GM23338 (cell line): Measurements from ENCODE around the gene WWOX. TPM values are rescaled to one million over a fixed set of nuclear protein-coding genes. Genes with fewer than 3 reads are reported as not detected.

Source experiments
- ATAC-seq: fragments of 200-7000 bp; cut with Tn5 transposase; 3 replicates; pipeline ENCODE4 v1.9.1; 2020
- DNase-seq: peaks from one replicate; pipeline ENCODE4 v3.0.0-alpha.2; 2015; ENCODE audit warnings: low spot score
- H2AFZ ChIP-seq: fragments of 200-600 bp; sonication (generic); 2 replicates; pipeline ENCODE4 v1.8.0; 2016; ENCODE audit warnings: antibody characterized with exemption, mild to moderate bottlenecking, moderate library complexity
- H3F3A ChIP-seq: fragments of 200-600 bp; sonication (generic); replicated peaks from 2 replicates; pipeline ENCODE4 v1.8.0; 2017; ENCODE audit warnings: antibody characterized with exemption, mixed run types, low read depth
- H3K27ac ChIP-seq: fragments of 200-600 bp; sonication (generic); 2 replicates; pipeline ENCODE4 v1.6.1; 2016; ENCODE audit warnings: low read depth
- H3K27me3 ChIP-seq: fragments of 200-600 bp; sonication (generic); 2 replicates; pipeline ENCODE4 v1.8.0; 2016; ENCODE audit warnings: mild to moderate bottlenecking, mixed run types, moderate library complexity; ENCODE audit not compliant: insufficient read depth
- H3K36me3 ChIP-seq: fragments of 200-600 bp; sonication (generic); 2 replicates; pipeline ENCODE4 v1.8.0; 2016; ENCODE audit warnings: mild to moderate bottlenecking; ENCODE audit not compliant: insufficient read depth
- H3K4me1 ChIP-seq: fragments of 200-600 bp; sonication (generic); 2 replicates; pipeline ENCODE4 v1.8.0; 2016; ENCODE audit warnings: mild to moderate bottlenecking, moderate library complexity; ENCODE audit not compliant: insufficient read depth
- H3K4me2 ChIP-seq: fragments of 200-600 bp; sonication (generic); 2 replicates; pipeline ENCODE4 v1.7.1; 2017; ENCODE audit warnings: mixed run types
- H3K4me3 ChIP-seq: fragments of 200-600 bp; sonication (generic); 2 replicates; pipeline ENCODE4 v1.6.1; 2016; ENCODE audit warnings: mixed run types
- H3K79me2 ChIP-seq: fragments of 200-600 bp; sonication (generic); replicated peaks from 2 replicates; pipeline ENCODE4 v1.8.0; 2017; ENCODE audit warnings: mild to moderate bottlenecking; ENCODE audit not compliant: insufficient read depth
- H3K9me2 ChIP-seq: fragments of 200-600 bp; sonication (generic); 2 replicates; pipeline ENCODE4 v1.8.0; 2017; ENCODE audit not compliant: insufficient read depth
- H4K20me1 ChIP-seq: fragments of 200-600 bp; sonication (generic); replicated peaks from 2 replicates; pipeline ENCODE4 v1.8.0; 2017; ENCODE audit warnings: mild to moderate bottlenecking; ENCODE audit not compliant: insufficient read depth
- H3K27ac Mint-ChIP-seq: 2 replicates; pipeline ENCODE4 v1.8.0; 2020; ENCODE audit warnings: inconsistent platforms, mild to moderate bottlenecking, moderate library complexity, mixed read lengths
- H3K27me3 Mint-ChIP-seq: 3 replicates; pipeline ENCODE4 v1.8.0; 2022; ENCODE audit warnings: low read depth, mild to moderate bottlenecking, moderate library complexity, mixed read lengths, inconsistent platforms; ENCODE audit not compliant: insufficient read depth, poor library complexity
- H3K36me3 Mint-ChIP-seq: 3 replicates; pipeline ENCODE4 v1.8.0; 2021; ENCODE audit warnings: low read depth, mild to moderate bottlenecking, inconsistent platforms, moderate library complexity, mixed read lengths
- H3K4me1 Mint-ChIP-seq: 3 replicates; pipeline ENCODE4 v1.8.0; 2020; ENCODE audit warnings: mild to moderate bottlenecking, inconsistent platforms, mixed read lengths
- H3K4me3 Mint-ChIP-seq: 3 replicates; pipeline ENCODE4 v1.8.0; 2021; ENCODE audit warnings: moderate library complexity, mild to moderate bottlenecking, inconsistent platforms, mixed read lengths
- H3K9me3 Mint-ChIP-seq: 3 replicates; pipeline ENCODE4 v1.8.0; 2020; ENCODE audit warnings: moderate library complexity, mild to moderate bottlenecking, inconsistent platforms, mixed read lengths
- CREB1 ChIP-seq: fragments of 250-450 bp; sonication (Bioruptor Pico); IDR thresholded peaks from 2 replicates; pipeline ENCODE4 v1.5.0; 2020; ENCODE audit warnings: low read depth, mild to moderate bottlenecking, moderate library complexity
- EZH2 ChIP-seq: fragments of 200-600 bp; sonication (generic); IDR thresholded peaks from one replicate; pipeline ENCODE4 v1.8.0; 2017; ENCODE audit warnings: antibody characterized with exemption, mild to moderate bottlenecking, low read depth; ENCODE audit not compliant: unreplicated experiment
- EZH2phosphoT487 ChIP-seq: fragments of 200-600 bp; sonication (generic); IDR thresholded peaks from one replicate; pipeline ENCODE4 v1.8.1; 2018; ENCODE audit warnings: antibody characterized with exemption; ENCODE audit not compliant: unreplicated experiment
- NANOG ChIP-seq: IDR thresholded peaks from 2 replicates; pipeline ENCODE4 v1.6.1; 2016; ENCODE audit warnings: antibody characterized with exemption, borderline replicate concordance
- POLR2AphosphoS5 ChIP-seq: IDR thresholded peaks from 2 replicates; pipeline ENCODE4 v1.6.1; 2016; ENCODE audit warnings: antibody characterized with exemption, low read depth
- ZNF114 ChIP-seq: fragments of 250-450 bp; sonication (Bioruptor Pico); IDR thresholded peaks from 2 replicates; pipeline ENCODE4 v1.5.0; 2020; ENCODE audit warnings: mild to moderate bottlenecking, moderate library complexity
- polyA plus RNA-seq: library from polyadenylated mRNA; unstranded; fragments of >200 nt; fragmentation: Nextera tagmentation; extraction: Ambion mirVana; gene quantifications from 2 replicates; pipeline ENCODE4 v1.2.1, GENCODE V29; 2016
- total RNA-seq: library from RNA; depleted of rRNA; stranded (reverse); fragments of >200 nt; shearing (Covaris generic); gene quantifications from 2 replicates; pipeline ENCODE4 v1.2.3, GENCODE V29; 2014
- TF ChIP-seq, protein P1 (sequence below): fragments of 250-450 bp; sonication (Bioruptor Pico); IDR thresholded peaks from 2 replicates; pipeline ENCODE4 v1.5.0; 2020; ENCODE audit warnings: mild to moderate bottlenecking, moderate library complexity

The WWOX gene
- total and polyA plus RNA-seq, 2 experiments from 2014 or later: 10.0 to 19.3 TPM

DNA sequence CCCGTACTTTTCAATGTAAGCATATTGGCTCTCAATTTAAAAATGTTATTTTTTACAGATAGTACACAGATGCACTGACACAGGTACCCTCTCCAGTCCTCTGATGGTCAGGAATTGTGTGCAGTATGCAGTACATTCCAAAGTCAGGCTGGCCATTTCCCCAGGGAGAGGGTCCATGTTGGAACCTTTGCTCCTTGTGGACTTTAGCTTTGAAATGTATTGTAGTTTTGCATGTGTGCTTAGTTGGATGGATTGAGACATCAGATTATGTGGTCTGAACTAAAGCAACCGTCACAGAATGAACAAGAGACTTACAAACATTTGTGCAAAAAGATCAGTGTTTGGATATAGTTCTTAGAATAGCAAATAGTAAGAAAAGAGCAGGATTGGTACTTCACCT, 381.1 kb downstream of the WWOX start (continued):
- TF ChIP-seq ZNF114 (CRISPR knock-in tag): no peak
- TF ChIP-seq NANOG: no peak
- no peak for TF ChIP-seq POLR2AphosphoS5
- TF ChIP-seq, protein P1, sequence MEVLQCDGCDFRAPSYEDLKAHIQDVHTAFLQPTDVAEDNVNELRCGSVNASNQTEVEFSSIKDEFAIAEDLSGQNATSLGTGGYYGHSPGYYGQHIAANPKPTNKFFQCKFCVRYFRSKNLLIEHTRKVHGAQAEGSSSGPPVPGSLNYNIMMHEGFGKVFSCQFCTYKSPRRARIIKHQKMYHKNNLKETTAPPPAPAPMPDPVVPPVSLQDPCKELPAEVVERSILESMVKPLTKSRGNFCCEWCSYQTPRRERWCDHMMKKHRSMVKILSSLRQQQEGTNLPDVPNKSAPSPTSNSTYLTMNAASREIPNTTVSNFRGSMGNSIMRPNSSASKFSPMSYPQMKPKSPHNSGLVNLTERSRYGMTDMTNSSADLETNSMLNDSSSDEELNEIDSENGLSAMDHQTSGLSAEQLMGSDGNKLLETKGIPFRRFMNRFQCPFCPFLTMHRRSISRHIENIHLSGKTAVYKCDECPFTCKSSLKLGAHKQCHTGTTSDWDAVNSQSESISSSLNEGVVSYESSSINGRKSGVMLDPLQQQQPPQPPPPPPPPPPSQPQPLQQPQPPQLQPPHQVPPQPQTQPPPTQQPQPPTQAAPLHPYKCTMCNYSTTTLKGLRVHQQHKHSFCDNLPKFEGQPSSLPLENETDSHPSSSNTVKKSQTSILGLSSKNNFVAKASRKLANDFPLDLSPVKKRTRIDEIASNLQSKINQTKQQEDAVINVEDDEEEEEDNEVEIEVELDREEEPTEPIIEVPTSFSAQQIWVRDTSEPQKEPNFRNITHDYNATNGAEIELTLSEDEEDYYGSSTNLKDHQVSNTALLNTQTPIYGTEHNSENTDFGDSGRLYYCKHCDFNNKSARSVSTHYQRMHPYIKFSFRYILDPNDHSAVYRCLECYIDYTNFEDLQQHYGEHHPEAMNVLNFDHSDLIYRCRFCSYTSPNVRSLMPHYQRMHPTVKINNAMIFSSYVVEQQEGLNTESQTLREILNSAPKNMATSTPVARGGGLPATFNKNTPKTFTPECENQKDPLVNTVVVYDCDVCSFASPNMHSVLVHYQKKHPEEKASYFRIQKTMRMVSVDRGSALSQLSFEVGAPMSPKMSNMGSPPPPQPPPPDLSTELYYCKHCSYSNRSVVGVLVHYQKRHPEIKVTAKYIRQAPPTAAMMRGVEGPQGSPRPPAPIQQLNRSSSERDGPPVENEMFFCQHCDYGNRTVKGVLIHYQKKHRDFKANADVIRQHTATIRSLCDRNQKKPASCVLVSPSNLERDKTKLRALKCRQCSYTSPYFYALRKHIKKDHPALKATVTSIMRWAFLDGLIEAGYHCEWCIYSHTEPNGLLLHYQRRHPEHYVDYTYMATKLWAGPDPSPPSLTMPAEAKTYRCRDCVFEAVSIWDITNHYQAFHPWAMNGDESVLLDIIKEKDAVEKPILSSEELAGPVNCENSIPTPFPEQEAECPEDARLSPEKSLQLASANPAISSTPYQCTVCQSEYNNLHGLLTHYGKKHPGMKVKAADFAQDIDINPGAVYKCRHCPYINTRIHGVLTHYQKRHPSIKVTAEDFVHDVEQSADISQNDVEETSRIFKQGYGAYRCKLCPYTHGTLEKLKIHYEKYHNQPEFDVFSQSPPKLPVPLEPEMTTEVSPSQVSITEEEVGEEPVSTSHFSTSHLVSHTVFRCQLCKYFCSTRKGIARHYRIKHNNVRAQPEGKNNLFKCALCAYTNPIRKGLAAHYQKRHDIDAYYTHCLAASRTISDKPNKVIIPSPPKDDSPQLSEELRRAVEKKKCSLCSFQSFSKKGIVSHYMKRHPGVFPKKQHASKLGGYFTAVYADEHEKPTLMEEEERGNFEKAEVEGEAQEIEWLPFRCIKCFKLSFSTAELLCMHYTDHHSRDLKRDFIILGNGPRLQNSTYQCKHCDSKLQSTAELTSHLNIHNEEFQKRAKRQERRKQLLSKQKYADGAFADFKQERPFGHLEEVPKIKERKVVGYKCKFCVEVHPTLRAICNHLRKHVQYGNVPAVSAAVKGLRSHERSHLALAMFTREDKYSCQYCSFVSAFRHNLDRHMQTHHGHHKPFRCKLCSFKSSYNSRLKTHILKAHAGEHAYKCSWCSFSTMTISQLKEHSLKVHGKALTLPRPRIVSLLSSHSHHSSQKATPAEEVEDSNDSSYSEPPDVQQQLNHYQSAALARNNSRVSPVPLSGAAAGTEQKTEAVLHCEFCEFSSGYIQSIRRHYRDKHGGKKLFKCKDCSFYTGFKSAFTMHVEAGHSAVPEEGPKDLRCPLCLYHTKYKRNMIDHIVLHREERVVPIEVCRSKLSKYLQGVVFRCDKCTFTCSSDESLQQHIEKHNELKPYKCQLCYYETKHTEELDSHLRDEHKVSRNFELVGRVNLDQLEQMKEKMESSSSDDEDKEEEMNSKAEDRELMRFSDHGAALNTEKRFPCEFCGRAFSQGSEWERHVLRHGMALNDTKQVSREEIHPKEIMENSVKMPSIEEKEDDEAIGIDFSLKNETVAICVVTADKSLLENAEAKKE (CRISPR knock-in tag): no peak
- no peak for TF ChIP-seq CREB1 (CRISPR knock-in tag)

DNA sequence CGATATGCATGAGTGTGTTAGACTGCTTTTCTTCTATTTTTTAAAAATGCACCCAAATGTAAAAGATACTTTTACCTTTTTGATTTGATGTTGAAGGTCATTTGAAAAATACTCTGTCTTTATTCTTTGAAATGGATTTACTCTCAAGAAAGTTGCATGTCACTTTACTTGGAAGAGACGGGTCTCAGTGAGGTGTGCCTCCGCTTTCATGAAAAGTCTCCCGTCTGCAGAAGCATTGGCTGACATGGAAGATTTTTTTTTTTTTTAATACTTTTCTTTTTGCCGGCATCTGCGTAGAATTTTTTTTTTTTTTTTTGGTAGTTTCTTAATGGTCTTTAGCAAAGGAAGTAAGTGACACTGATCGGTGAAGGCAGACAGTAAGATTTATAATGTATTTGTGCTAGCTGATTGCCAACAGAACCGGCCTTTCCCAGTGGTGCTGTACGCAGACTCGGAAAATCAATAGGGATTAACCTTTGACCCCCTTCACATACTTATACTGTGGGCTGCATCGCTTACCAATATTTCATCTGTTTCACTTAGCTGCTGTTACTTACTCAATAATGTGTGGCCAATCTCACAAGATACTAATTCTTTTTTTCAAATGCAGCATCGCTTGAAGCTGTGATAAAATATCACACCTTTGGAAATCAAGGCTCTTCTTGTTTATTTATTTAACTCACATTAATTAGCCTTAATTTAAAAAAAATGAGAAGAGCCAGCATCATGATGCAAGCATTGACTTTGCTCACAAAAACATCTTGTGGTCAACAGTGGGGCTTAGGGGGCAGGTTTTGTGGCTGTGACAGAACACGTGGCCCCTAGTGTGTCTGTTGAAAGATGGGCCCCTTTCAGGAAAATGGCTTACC, 383.9 kb downstream of the WWOX start:
- no peaks in the 10 kb centered on the region for H3K27me3 ChIP-seq
- TF ChIP-seq EZH2phosphoT487: no peak
- no peak for TF ChIP-seq EZH2
- Mint-ChIP-seq H3K36me3 (no peaks in the 10 kb centered on the region), H3K9me3 (no peaks in the 10 kb centered on the region), H3K4me3 (no peak overlapping the region), H3K4me1 (peaks cover 13% of the 10 kb centered on the region), H3K27me3 (no peaks in the 10 kb centered on the region), H3K27ac (no peak overlapping the region)
- no peak overlapping the region for H3K4me2 ChIP-seq
- ATAC-seq (no peak), DNase-seq (no peak)
- no peak overlapping the region for H2AFZ ChIP-seq
- no peaks in the 10 kb centered on the region; the same call in 1 of the 2 replicates for H3K9me2 ChIP-seq
- H3F3A ChIP-seq: no peaks in the 10 kb centered on the region
- no peak overlapping the region for H3K27ac ChIP-seq
- no peak overlapping the region for H3K4me3 ChIP-seq
- no peaks in the 10 kb centered on the region for H3K36me3 ChIP-seq
- H3K79me2 ChIP-seq: no peaks in the 10 kb centered on the region
- H4K20me1 ChIP-seq: no peaks in the 10 kb centered on the region
- peaks cover 16% of the 10 kb centered on the region for H3K4me1 ChIP-seq
